ENCODE data around the gene CSF1R.

Gene CSF1R

GRCh38 chr5:150069672-150070627 is 16.4 kb downstream of the CSF1R start:
- DNase-seq (ENCODE audit: low read depth) = no peak

- DNase-seq (ENCODE audit: low read depth) = no peak
Observed at GRCh38 chr5:150068961-150069645, 17.3 kb downstream of the CSF1R start.

GRCh38 chr5:150068472-150068871 is 17.9 kb downstream of the CSF1R start:
- no peak for DNase-seq (ENCODE audit: low read depth)

- DNase-seq (ENCODE audit: low read depth) = no peak
Observed at GRCh38 chr5:150068071-150068470, 18.3 kb downstream of the CSF1R start.

- no peak for DNase-seq (ENCODE audit: low read depth)
Observed at GRCh38 chr5:150067405-150067960, 18.9 kb downstream of the CSF1R start.

- no peak for DNase-seq (ENCODE audit: low read depth)
Observed at GRCh38 chr5:150066901-150067396, 19.4 kb downstream of the CSF1R start.

- no peak for DNase-seq (ENCODE audit: low read depth)
Observed at GRCh38 chr5:150066436-150066835, 19.9 kb downstream of the CSF1R start.

- no peak for DNase-seq (ENCODE audit: low read depth)
Observed at GRCh38 chr5:150065886-150066285, 20.5 kb downstream of the CSF1R start.

GRCh38 chr5:150065346-150065745 is 21.0 kb downstream of the CSF1R start:
- DNase-seq (ENCODE audit: low read depth) = no peak

GRCh38 chr5:150064681-150065220 is 21.6 kb downstream of the CSF1R start:
- DNase-seq (ENCODE audit: low read depth) = no peak

GRCh38 chr5:150063638-150064037 is 22.7 kb downstream of the CSF1R start:
- no peak for DNase-seq (ENCODE audit: low read depth)

- DNase-seq (ENCODE audit: low read depth) = no peak
Observed at GRCh38 chr5:150062216-150062922, 24.0 kb downstream of the CSF1R start.

GRCh38 chr5:150061538-150061995 is 24.8 kb downstream of the CSF1R start:
- DNase-seq (ENCODE audit: low read depth) = no peak

GRCh38 chr5:150060471-150060870 is 25.9 kb downstream of the CSF1R start:
- no peak for DNase-seq (ENCODE audit: low read depth)

- DNase-seq (ENCODE audit: low read depth) = no peak
Observed at GRCh38 chr5:150059623-150060022, 26.7 kb downstream of the CSF1R start.

GRCh38 chr5:150058480-150059126 is 27.8 kb downstream of the CSF1R start:
- no peak for DNase-seq (ENCODE audit: low read depth)

GRCh38 chr5:150057996-150058395 is 28.4 kb downstream of the CSF1R start:
- DNase-seq (ENCODE audit: low read depth) = no peak

GRCh38 chr5:150057511-150057910 is 28.8 kb downstream of the CSF1R start:
- no peak for DNase-seq (ENCODE audit: low read depth)

GRCh38 chr5:150057052-150057451 is 29.3 kb downstream of the CSF1R start:
- no peak for DNase-seq (ENCODE audit: low read depth)

- no peak for DNase-seq (ENCODE audit: low read depth)
Observed at GRCh38 chr5:150056075-150056443, 30.3 kb downstream of the CSF1R start.

Measured in stimulated activated CD4-positive, alpha-beta T cell treated with anti-CD3 and anti-CD28 coated beads, Interleukin-2, amount 100 ng/mL, for 4 hours (primary cell).